Adrenal gland (tissue), 12 donors: ENCODE measurements around the gene HAPSTR1. TPM values are rescaled to one million over a fixed set of nuclear protein-coding genes. Genes with fewer than 3 reads are reported as not detected.

Experiments used
- DNase-seq, 7 donors: peaks; one replicate each; pipeline ENCODE4 v3.0.0-alpha.2; 2019 to 2020
- H3K27ac ChIP-seq, 5 donors: fragments of 200-600 bp; sonication (generic) in 4 of 5; 1 replicate in 3 of 5; 2 replicates in 2 of 5; pipeline versions ENCODE4 v1.5.1 to v1.8.0; 2016 to 2020; ENCODE audit warnings: mild to moderate bottlenecking in 1 of 5
- H3K27me3 ChIP-seq: fragments of 200-600 bp; 2 replicates; pipeline ENCODE4 v1.8.0; 2021
- H3K36me3 ChIP-seq, 2 donors: fragments of 200-600 bp; replicated peaks in 1 of 2; 1 replicate in 1 of 2; 2 replicates in 1 of 2; pipeline versions ENCODE4 v1.5.1 to v1.8.0; 2018 to 2022
- H3K4me1 ChIP-seq, 2 donors: fragments of 200-600 bp; replicated peaks in 1 of 2; 1 replicate in 1 of 2; 2 replicates in 1 of 2; pipeline versions ENCODE4 v1.5.1 to v1.8.0; 2018 to 2021
- H3K4me3 ChIP-seq, 4 donors: fragments of 200-600 bp; sonication (generic) in 3 of 4; one replicate each; pipeline ENCODE4 v1.5.1; 2016 to 2018
- H3K9me3 ChIP-seq, 3 donors: fragments of 200-600 bp; sonication (generic) in 1 of 3; replicated peaks in 1 of 3; 1 replicate in 2 of 3; 2 replicates in 1 of 3; pipeline versions ENCODE4 v1.5.1 to v1.8.0; 2016 to 2021
- POLR2A ChIP-seq, 2 donors: fragments of 450-650 bp; IDR thresholded peaks; one replicate each; pipeline ENCODE4 v1.6.1; 2017; ENCODE audit warnings: antibody characterized with exemption in 2 of 2, mild to moderate bottlenecking in 2 of 2, moderate library complexity in 1 of 2
- WGBS, 4 donors: extraction: QIAGEN DNeasy Blood & Tissue Kit in 2 of 4; methylation state at CpG; one replicate each; pipeline versions ENCODE4 v1.1.5 to v1.1.7; 2013 to 2017; 5-methylcytosine and 5-hydroxymethylcytosine counted together
- intact Hi-C, 2 donors: fragments of 100-400 bp; cut with DNase I; formaldehyde crosslinking; loops; one replicate each; pipeline versions ENCODE4 v1.14.1 to v1.15.0; 2022 to 2023
- polyA plus RNA-seq, 3 donors: library from polyadenylated mRNA; stranded (reverse); fragments of 200-250 nt in 2 of 3; fragments of 350-450 nt in 1 of 3; fragmentation: Illumina TruSeq in 1 of 3; extraction: RNeasy Lipid Tissue Mini Kit (QIAGEN cat#74804) in 1 of 3; gene quantifications; one replicate each; pipeline ENCODE4 v1.2.3, GENCODE V29; 2013 to 2014
- total RNA-seq, 9 donors: library from RNA; depleted of rRNA in 4 of 9; stranded (reverse); fragments of >200 nt in 4 of 9; fragments of 120-200 nt in 1 of 9; fragmentation: NEBNext Ultra II Directional in 1 of 9; extraction: Animal tissue kit (Norgen Biotek cat#: 25700) in 1 of 9; gene quantifications; one replicate each; pipeline versions ENCODE4 v1.1.0 to v1.2.4, GENCODE V29; 2013 to 2023
- TF ChIP-seq, protein P1 (sequence below), 6 experiments: fragments of 450-650 bp in 4 of 6; fragments of 200-600 bp in 2 of 6; sonication (generic) in 1 of 6; IDR thresholded peaks; 1 replicate in 5 of 6; 2 replicates in 1 of 6; pipeline versions ENCODE4 v1.5.1 to v1.8.0; 2016 to 2021; ENCODE audit warnings: antibody characterized with exemption in 6 of 6, mild to moderate bottlenecking in 2 of 6, moderate library complexity in 1 of 6
- donor health status: healthy with polysubstance abuse.
- donor health status: Bipolar disorder and iron deficiency.
- donor health status: DM: yes; HTN: yes; CAD: no.
- donor health status: DM: no; HTN: no; CAD: no.
- donor health status: DM: no; HTN: no; CAD: no.
- donor health status: DM: yes; HTN: yes; CAD: no.

Gene HAPSTR1
- total and polyA plus RNA-seq, 12 donors, result 5.8 to 93.2 (median 60.1) TPM

DNA sequence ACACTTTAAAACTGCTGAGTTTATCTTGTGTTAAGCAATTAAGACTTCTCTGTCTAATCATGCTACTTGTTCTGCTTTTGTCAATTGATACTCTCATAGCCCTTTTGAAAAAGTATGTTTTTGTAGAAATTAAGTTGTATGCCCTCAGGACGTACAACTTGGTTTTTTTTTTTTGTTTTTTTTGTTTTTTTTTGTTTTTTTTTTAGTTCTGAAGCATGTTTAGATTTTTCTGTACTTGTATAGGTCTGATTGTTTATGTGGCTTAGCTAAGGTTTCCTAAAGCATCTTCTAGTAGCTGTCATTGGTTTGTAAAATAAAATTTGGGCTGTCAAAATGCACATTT, 21.4 kb downstream of the HAPSTR1 start:
- H3K4me3 ChIP-seq, result no peak overlapping the region
- no peak for DNase-seq
- no peak for TF ChIP-seq POLR2A (IDR thresholded peaks at IDR 0.05)
- TF ChIP-seq, protein P1, sequence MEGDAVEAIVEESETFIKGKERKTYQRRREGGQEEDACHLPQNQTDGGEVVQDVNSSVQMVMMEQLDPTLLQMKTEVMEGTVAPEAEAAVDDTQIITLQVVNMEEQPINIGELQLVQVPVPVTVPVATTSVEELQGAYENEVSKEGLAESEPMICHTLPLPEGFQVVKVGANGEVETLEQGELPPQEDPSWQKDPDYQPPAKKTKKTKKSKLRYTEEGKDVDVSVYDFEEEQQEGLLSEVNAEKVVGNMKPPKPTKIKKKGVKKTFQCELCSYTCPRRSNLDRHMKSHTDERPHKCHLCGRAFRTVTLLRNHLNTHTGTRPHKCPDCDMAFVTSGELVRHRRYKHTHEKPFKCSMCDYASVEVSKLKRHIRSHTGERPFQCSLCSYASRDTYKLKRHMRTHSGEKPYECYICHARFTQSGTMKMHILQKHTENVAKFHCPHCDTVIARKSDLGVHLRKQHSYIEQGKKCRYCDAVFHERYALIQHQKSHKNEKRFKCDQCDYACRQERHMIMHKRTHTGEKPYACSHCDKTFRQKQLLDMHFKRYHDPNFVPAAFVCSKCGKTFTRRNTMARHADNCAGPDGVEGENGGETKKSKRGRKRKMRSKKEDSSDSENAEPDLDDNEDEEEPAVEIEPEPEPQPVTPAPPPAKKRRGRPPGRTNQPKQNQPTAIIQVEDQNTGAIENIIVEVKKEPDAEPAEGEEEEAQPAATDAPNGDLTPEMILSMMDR (IDR thresholded peaks at IDR 0.05), result no peak
- no peak overlapping the region for H3K27ac ChIP-seq
- H3K4me1 ChIP-seq, result peaks cover 27 to 75% of the 10 kb centered on the region in 2 donors
- no peaks in the 10 kb centered on the region for H3K27me3 ChIP-seq
- WGBS, 4 donors, result 22 to 48% (median 44%) methylated on average over 1 of the region's 1 CpG
- intact Hi-C loops, result no loop called here
- H3K36me3 ChIP-seq, result peaks cover 0 to 31% of the 10 kb centered on the region in 2 donors
- H3K9me3 ChIP-seq, result no peaks in the 10 kb centered on the region

DNA sequence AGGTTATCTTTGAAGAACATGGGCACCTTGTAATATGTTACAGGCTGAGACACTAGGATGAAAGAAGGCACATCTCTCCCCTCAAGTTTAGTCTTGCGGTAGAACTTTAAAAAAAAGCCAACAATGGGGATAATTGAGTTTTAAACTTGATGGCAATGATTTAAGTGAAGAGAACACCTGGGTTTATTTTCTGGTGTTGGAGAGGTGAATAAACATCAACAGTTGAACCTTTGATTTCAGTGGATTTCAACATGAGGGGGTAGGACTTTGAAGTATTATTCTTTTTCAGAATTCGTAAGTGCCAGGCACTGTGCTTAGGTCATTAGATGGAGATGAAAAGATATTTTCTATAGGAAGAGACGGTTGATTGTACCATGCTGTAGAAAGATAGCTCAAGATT, 22.3 kb downstream of the HAPSTR1 start:
- H3K27me3 ChIP-seq, result no peaks in the 10 kb centered on the region
- no peaks in the 10 kb centered on the region for H3K9me3 ChIP-seq
- intact Hi-C loops, result no loop called here
- TF ChIP-seq, protein P1 (IDR thresholded peaks at IDR 0.05), result no peak
- no peak for TF ChIP-seq POLR2A (IDR thresholded peaks at IDR 0.05)
- H3K36me3 ChIP-seq, result peaks cover 0 to 26% of the 10 kb centered on the region in 2 donors
- H3K27ac ChIP-seq, result no peak overlapping the region
- DNase-seq, result no peak
- no peak overlapping the region for H3K4me3 ChIP-seq
- peaks cover 24 to 75% of the 10 kb centered on the region in 2 donors for H3K4me1 ChIP-seq
- WGBS, 4 donors, result 86 to 92% (median 87%) methylated on average over 3 of the region's 3 CpGs

DNA sequence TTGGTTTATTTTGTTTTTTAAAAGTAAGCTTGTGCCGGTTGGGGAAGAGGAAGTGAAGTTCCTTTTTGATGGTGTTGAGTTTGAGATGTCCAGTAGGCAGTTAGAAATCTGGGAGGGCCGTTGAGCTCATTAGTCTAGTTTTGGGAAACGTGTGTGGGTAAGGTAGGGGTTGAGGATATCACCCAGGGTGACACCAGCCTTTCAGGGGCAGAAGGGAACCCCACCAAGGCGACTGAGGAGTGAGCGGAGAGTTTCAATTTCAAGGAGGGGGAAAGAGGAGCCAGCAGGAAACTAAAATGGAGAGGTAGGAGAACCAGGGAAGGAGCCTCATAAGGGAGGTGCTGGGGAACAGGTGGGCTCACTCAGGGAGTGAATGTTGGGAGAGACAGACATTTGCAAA, 22.7 kb downstream of the HAPSTR1 start:
- Histone ChIP-seq H3K4me3 (no peak overlapping the region), H3K36me3 (peaks cover 0 to 26% of the 10 kb centered on the region in 2 donors), H3K27ac (no peak overlapping the region), H3K4me1 (peaks cover 20 to 75% of the 10 kb centered on the region in 2 donors), H3K27me3 (no peaks in the 10 kb centered on the region), H3K9me3 (no peaks in the 10 kb centered on the region)
- WGBS, 4 donors, result 78 to 85% (median 82%) methylated on average over 5 of the region's 5 CpGs
- DNase-seq, result no peak
- intact Hi-C loops, result no loop called here
- no peak for TF ChIP-seq POLR2A (IDR thresholded peaks at IDR 0.05)
- TF ChIP-seq, protein P1 (IDR thresholded peaks at IDR 0.05), result no peak

DNA sequence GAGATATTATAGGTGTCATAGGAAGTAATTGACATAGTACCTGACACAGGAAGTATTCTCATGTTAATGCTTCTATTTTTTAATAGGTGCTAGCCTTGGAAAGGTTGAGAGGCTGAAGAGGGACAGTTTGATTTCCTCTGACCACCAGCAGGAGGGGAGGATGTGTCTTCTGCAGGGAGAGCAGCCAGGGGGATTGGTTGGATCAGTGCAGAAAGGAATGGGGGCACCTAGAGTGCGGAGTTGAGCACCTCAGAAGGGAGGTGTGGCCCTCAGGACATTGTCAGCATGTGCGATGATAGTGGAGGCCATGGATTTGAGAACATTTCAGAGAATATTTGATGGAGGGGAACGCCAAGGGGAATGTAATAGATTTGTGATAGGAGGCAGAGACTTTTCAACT, 23.4 kb downstream of the HAPSTR1 start:
- Histone ChIP-seq H3K4me3 (no peak overlapping the region), H3K27ac (no peak overlapping the region), H3K27me3 (no peaks in the 10 kb centered on the region), H3K36me3 (peaks cover 0 to 27% of the 10 kb centered on the region in 2 donors), H3K4me1 (peaks cover 17 to 74% of the 10 kb centered on the region in 2 donors), H3K9me3 (no peaks in the 10 kb centered on the region)
- intact Hi-C loops, result no loop called here
- 92 to 96% (median 95%) methylated on average over 3 of the region's 3 CpGs for WGBS, 4 donors
- no peak for DNase-seq
- TF ChIP-seq, protein P1 (IDR thresholded peaks at IDR 0.05), result no peak
- no peak for TF ChIP-seq POLR2A (IDR thresholded peaks at IDR 0.05)
